Measurements from ENCODE around the gene SEPTIN7. TPM values are rescaled to one million over a fixed set of nuclear protein-coding genes. Genes with fewer than 3 reads are reported as not detected.

The SEPTIN7 gene
- total RNA-seq, 1 experiment from 2014 or later: 161 TPM

GRCh38 chr7:35804231-35804970, 3.5 kb downstream of the SEPTIN7 start (continued):
- TF ChIP-seq ZBTB43 (CRISPR knock-in tag; IDR thresholded peaks at IDR 0.05) (no peak), KAT7 (CRISPR knock-in tag; IDR thresholded peaks at IDR 0.05; ENCODE audit: borderline replicate concordance) (no peak), ZNF416 (CRISPR knock-in tag; IDR thresholded peaks at IDR 0.05) (no peak), CREB1 (CRISPR knock-in tag; IDR thresholded peaks at IDR 0.05) (no peak), IRF1 (CRISPR knock-in tag; IDR thresholded peaks at IDR 0.05) (no peak), ZNF263 (CRISPR knock-in tag; IDR thresholded peaks at IDR 0.05; ENCODE audit: low read depth) (no peak), ZNF317 (CRISPR knock-in tag; IDR thresholded peaks at IDR 0.05; ENCODE audit: borderline replicate concordance, low read depth) (no peak), FOXP1 (CRISPR knock-in tag; IDR thresholded peaks at IDR 0.05; ENCODE audit: borderline replicate concordance) (no peak), ATF6 (CRISPR knock-in tag; IDR thresholded peaks at IDR 0.05) (no peak)

GRCh38 chr7:35805876-35806275, 5.0 kb downstream of the SEPTIN7 start:
- Mint-ChIP-seq H3K9me3 (peaks cover 5% of the 10 kb centered on the region; the same call in 1 of the 2 replicates), H3K4me1 (peaks cover 44% of the 10 kb centered on the region), H3K36me3 (peaks cover 3% of the 10 kb centered on the region; the same call in 1 of the 2 replicates), H3K4me3 (no peak overlapping the region), H3K27me3 (ENCODE audit: low read depth) (no peaks in the 10 kb centered on the region), H3K27ac (no peak overlapping the region; the same call in 1 of the 2 replicates)
- POLR2A ChIA-PET: interaction anchor here (0.6 kb wide), 1 partner anchor 9 kb away, joined by 4 read pairs; no protein-coding TSS in a partner anchor
- no peak for DNase-seq (ENCODE audit: low spot score)
- no peak for ATAC-seq
- CTCF ChIA-PET: no interaction called here
- no peak for TF ChIP-seq ZNF281 (CRISPR knock-in tag; IDR thresholded peaks at IDR 0.05)
- TF ChIP-seq MLX (CRISPR knock-in tag; IDR thresholded peaks at IDR 0.05): no peak
- TF ChIP-seq HMGXB4 (CRISPR knock-in tag; IDR thresholded peaks at IDR 0.05): no peak
- TF ChIP-seq NFATC4 (CRISPR knock-in tag; IDR thresholded peaks at IDR 0.05): no peak
- no peak for TF ChIP-seq ATF6 (CRISPR knock-in tag; IDR thresholded peaks at IDR 0.05)
- no peak for TF ChIP-seq GTF2I (CRISPR knock-in tag; conservative IDR thresholded peaks at IDR 0.05)
- no peak for TF ChIP-seq ZBTB43 (CRISPR knock-in tag; IDR thresholded peaks at IDR 0.05)
- no peak for TF ChIP-seq OVOL2 (CRISPR knock-in tag; IDR thresholded peaks at IDR 0.05; ENCODE audit: borderline replicate concordance)
- no peak for TF ChIP-seq IRF2 (CRISPR knock-in tag; IDR thresholded peaks at IDR 0.05; ENCODE audit: borderline replicate concordance, low read depth)
- no peak for TF ChIP-seq CTCF (IDR thresholded peaks at IDR 0.05)
- no peak for TF ChIP-seq PREB (CRISPR knock-in tag; IDR thresholded peaks at IDR 0.05; ENCODE audit: borderline replicate concordance)
